Suppressor macrophage (primary cell): ENCODE measurements around the gene SPIRE2.
A peak's percentile ranks its signal among the peaks of the same experiment; 100 is the strongest.
"Not testable (repeated sequence)": the region's sequence is repeated elsewhere in the genome, so short reads cannot be mapped to it uniquely, and the experiment has no call there.

Source experiments
- DNase-seq, 4 experiments: peaks; one replicate each; pipeline ENCODE4 v3.0.0-alpha.2; 2020 to 2022

Gene SPIRE2

DNA sequence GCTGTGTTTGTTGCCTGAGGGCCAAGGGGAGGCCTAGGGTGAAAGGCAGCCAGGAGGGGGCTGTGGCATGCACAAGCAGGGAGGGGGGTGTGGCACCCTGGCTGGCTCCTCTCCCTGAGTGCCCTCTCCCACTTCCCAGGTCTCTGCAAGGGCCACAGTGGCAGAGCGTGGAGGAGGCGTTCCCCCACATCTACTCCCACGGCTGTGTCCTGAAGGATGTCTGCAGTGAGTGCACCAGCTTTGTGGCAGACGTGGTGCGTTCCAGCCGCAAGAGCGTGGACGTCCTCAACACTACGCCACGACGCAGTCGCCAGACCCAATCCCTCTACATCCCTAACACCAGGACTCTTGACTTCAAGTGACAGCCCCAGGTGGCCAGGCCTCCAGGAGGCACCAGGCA is 41.6 kb downstream of the SPIRE2 start:
- no peak for DNase-seq

DNA sequence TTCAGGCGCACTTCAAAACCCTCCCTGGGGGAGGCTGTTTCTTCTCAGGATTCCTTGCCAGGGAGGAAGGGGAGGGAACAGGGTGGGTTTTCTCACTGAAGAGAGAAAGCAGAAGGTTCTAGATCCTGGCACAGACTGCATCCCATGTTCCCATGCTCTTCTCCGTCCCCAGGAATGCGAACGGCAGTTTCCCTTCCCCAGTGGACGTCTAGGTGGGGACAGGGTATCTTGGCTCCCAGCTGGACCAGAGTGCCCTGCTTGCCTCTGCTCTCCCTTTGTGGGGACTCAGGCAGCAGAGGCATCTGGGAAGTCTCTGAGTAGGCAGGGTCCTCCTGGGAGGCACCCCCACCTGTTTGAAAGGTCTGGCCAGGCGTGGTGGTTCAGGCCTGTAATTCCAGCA is 42.2 kb downstream of the SPIRE2 start:
- no peak for DNase-seq

DNA sequence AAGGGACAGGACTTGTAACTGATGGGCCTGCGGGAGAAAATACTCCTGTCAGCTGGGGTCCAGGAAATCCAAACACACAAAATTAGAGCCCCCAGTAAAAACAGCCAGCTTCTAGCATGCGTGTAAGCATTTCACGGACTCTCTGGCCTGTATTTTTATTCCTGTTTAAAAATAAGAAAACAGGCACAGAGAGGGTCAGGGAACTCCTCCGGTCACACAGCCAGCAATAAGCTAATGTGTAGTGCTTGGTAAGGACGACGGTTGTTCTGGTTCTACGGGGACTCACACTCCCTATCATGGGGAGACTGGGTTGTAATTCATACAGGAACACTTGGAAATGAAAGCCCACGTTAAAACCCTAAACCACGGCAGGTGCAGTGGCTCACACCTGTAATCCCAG is 43.6 kb downstream of the SPIRE2 start:
- no peak for DNase-seq

DNA sequence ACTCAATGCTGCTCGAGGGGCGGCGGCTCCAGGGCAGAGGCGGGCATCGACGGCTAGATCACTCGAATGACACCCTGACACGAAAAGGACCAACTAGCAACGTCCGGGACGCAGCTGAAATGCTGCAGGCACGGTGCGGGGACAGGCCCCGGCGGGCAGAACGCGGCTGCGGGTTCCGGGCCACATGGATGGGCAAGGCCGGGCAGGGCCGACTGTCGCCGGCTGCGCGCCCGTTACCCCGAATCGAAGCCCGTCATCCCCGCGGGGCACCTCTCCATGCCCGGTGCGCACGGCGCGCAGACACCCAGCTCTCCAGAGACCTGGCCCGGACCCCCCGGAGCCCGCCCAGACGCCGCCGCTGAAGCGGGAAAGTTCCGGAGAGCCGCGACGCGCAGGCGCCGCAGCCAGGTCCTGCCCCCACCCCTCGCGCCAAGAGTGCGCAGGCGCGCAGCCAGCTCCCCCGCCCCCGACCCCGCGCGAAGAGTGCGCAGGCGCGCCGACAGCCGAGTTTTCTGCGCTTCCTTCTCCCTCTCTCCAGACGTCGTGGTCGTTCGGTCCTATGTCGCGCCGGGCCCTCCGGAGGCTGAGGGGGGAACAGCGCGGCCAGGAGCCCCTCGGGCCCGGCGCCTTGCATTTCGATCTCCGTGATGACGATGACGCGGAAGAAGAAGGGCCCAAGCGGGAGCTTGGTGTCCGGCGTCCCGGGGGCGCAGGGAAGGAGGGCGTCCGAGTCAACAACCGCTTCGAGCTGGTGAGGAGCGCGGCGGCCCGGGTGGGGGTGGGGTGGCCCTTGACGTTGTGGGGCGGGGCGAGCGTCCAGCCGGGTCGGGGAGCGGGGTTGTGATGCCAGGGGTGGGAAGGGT is 45.1 kb downstream of the SPIRE2 start, which contains the start of gene TCF25:
TSS of gene TCF25 (plus strand) at position 484 of the 863 bp plus-strand sequence. CDS start at position 560, 76 bp downstream.
- peak; percentile 86 to 96 (median 92) for DNase-seq

DNA sequence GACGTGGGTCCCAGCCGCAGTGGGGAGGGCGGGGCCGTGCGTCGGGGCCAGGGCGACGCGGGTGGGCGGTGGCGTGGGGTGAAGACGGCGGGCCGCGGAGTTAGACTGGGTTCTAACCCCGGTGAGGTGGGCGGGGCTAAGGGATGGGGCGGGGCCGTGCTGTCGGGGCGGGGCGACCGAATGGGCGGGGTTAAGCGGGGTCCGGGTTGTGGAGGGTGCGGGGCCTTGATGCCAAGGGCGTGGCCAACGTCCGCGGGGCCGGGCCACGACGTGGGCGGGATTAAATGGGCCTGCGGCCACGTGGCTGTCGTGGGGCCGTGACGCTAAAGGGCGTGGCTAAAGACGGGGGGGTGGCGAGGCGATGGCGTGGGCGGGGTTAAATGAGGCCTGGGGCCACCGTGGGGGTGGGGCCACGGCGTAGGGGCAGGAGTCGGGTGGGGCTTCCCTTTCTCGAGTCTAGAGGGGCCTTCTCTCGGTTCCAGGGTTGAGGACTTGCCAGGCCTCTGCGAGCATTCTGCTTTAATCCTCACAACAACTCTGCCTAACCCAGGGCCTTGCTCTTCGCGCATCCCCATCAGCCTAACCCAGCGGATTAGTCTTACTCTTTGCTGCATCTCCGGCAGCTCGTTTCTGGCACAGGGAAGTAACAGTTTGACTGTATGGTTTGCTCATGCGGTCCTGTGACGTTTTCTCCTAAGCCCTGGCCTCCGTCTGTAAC is 45.9 kb downstream of the SPIRE2 start:
- DNase-seq, result peak; percentile 99 to 100 (median 99)

DNA sequence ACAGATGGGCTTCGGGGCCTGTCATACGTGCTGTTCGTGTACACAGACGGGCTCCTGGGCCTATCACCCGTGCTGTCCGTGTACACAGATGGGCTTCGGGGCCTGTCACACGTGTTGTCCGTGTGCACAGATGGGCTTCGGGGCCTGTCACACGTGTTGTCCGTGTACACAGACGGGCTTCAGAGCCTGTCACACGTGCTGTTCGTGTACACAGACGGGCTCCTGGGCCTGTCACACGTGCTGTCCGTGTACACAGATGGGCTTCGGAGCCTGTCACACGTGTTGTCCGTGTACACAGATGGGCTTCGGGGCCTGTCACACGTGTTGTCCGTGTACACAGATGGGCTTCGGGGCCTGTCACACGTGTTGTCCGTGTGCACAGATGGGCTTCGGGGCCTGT is 50.8 kb downstream of the SPIRE2 start:
- not testable (repeated sequence) for DNase-seq

DNA sequence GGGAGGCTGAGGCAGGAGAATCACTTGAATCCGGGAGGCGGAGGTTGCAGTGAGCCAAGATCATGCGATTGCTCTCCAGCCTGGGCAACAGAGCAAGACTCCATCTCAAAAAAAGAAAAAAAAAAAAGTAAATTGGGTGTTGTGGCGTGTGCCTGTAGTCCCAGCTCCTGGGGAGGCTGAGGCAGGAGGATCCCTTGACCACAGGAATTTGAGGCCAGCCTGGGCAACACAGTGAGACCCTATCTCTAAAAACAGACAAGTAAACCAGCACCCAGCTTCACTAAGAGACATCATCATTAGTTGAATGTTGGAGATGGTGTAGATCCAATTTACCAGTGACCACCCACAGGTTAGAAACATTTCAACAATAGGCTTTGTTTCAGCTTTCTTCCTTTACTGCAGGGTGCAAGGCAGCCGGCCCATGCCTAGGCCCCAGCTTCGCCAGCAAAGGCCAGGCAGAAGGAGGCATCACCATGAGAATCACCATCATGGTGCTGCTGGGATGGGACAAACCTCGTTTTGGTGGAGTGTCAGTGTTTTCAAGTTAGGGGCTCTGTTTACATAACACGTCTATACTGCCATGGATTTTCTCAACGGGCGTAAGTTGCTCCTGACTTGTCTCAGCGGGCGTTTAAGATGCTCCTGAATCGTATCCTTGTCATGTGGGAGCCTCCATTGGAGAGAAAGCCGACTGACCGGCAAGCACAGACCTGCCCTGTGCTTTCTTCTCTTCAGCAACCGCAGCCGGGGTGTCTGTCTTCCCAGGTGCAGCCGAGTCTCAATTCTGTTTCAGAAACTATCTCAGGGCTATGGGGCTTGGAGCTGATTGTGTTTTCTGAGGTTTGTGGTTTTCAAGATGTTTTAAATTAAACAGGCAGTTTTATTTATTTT is 52.4 kb downstream of the SPIRE2 start:
- no peak for DNase-seq

DNA sequence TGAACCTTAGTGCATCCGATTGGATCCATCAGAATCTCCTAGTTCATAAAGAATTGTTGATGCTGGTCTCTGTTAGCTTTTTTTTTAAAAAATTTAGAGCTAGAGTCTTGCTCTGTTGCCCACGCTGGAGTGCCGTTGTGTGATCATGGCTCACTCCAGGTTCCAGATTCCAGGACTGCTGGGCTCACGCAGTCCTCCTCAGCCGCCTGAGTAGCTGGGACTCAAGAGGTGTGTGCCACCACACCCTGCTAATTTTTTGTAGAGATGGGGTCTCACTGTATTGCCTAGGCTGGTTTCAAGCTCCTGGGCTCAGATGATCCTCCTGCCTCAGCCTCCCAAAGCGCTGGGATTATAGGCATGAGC is 53.1 kb downstream of the SPIRE2 start:
- DNase-seq, result no peak

DNA sequence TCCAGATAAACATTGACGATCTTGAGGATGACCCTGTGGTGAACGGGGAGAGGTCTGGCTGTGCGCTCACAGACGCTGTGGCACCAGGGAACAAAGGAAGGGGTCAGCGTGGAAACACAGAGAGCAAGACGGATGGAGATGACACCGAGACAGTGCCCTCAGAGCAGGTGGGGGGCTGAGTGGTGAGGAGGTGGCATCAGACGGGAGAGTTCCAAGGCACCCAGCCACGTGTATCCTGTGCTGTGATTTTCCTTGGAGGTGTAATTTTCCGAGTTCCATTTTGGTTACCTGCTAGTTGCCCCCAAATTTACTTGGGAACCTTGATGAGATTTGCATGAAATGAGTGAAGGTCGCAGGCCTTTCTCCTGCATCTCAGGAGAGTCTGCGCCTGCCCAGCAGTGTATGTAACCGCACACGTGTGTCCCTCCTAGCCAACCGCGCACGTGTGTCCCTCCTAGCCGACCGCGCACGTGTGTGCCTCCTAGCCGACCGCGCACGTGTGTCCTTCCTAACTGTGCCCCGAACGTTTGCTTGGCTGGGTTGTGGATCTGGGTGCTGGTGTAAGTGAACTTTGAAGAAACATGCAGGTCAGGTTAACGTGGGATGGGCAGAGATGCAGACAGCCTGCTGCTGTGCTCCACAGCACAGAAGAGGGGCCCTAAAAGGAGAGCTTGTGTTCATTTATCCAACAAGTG is 55.2 kb downstream of the SPIRE2 start:
- DNase-seq, result no peak

DNA sequence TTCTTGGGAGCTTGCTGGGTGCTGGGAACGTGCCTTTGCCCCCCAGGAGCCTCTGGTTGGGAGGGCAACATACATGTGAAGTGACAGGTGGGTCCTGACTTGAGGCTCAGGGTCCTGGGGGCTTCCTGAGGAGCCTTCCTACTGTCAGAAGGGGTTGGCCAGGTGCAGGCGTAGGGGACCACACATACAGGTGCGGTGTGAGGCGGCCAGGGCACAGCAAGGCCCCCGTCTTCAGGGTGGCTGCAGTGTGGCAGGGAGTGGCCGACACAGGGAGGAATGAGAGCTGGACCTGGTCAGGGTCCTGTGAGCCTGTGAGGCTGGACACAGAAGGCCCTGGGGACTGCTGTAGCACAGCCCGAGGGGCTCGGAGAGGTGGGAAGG is 55.8 kb downstream of the SPIRE2 start:
- no peak for DNase-seq

DNA sequence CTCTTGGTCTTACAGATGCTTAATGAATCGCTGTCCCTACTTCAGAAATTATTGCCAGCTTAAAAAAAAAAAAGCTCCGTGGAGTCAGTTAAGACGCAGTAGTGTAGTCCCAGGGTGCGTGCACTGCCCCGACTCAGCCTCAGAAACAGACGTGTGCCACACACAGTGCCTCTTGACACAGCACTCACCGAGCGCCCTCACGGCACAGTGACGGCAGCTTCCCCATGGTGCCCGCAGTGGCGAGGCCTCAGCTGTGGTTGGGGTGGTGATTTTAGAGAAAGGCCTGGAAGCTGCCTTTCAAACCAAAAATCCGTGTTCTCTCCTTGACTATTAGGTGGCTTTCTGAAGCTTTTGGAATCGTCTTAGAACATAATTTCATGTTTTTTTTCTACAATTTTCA is 59.0 kb downstream of the SPIRE2 start:
- DNase-seq, result no peak

DNA sequence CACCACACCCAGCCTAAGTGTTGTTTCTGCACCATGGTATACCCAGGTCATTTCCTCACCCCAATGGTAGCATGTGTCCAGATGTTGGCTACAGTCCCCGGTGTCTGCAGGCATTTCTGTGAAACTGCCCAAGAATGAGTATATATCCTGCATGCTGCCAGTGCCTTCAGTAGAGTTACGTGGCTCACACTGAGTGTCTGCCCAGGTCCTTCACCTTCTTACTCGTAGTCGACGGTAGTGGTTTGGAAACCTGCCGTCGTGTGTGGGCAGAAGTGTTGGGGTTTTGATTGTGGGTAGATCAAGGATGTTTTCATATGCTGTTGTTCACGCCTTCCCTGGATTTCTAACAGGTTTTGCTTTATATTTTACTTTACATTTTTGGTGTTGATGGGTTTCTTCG is 61.9 kb downstream of the SPIRE2 start:
- DNase-seq, result no peak

DNA sequence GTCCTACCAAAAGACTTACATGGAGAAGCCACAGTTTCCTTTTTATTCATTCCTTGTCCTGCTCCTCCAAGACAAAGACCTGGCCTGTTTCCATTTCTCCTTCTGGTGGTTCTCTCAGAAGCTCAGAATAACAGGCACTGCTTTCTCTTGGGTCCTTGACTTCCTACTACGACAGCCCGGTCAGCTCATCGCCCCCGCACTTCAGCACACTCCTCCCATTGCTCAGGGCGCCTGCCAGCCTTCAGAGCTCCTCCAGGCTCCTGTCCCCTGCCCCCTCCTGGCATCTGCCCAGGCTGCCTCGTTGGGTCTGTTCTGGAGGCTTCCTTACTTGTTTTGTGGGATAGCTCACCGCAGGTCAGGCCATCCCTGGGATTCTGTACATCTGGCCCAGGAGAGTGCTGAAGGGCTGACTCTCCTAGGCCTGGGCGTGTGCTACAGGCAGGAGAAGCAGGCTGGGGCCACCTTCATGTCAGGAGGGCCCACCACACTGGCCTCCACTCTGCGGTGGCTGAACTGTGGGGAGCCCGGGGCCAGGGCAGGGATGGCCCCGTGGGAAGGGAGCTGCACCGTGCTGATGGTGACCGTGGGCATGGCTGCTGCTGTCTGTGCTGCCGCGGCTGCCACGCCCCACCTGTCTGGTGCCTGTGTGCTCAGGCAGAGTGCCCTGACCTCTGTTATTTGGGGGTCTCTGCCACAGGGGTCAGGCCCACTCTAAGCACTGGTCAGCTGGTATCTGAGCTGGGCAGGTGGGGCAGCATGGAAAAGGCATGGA is 62.8 kb downstream of the SPIRE2 start:
- DNase-seq, result peak in 1 of 4 experiments; percentile 9

DNA sequence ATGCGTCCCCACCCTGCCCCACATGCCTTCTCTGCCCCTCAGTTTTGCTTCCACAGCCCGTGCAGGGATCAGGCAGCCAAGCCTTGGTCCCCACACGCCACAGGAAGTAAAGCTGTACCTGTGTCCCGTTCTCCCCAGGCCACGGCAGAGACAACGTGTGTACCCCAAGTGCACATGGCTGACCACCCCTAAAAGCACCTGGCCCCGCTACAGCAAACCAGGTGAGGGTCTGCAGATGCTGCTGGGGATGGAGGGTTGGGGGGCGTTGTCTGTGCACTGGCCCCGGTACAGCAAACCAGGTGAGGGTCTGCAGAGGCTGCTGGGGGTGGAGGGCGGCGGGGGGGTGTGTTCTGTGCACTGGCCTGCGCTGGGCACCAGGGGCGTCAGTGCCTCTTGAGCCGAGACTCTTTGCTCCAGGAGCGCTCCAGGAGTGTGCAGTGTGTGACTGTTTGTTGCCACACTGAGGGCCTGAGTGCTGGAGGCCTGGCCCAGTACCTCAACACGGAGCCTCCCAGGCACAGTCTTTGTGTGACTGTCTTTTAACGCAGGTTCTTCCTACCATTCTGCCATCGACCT is 63.9 kb downstream of the SPIRE2 start:
- no peak for DNase-seq

DNA sequence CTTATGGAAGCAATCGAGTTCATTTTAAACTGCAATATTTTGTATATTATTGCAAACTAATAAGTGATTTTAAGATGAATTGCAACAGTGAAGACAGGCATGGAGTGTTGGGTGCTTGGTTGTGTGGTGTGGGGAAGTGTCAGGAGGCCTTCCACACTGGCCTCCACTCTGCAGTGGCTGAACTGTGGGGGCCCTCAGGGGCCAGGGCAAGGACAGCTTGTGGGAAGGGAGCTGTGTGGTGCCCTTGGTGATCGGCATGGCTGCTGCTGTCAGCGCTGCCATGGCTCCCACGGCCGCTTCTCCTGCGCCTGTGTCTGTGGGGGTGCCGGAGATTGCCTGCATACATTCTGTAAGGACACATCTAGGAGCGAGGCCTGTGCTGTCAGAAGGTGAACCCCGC is 64.4 kb downstream of the SPIRE2 start:
- DNase-seq, result no peak

DNA sequence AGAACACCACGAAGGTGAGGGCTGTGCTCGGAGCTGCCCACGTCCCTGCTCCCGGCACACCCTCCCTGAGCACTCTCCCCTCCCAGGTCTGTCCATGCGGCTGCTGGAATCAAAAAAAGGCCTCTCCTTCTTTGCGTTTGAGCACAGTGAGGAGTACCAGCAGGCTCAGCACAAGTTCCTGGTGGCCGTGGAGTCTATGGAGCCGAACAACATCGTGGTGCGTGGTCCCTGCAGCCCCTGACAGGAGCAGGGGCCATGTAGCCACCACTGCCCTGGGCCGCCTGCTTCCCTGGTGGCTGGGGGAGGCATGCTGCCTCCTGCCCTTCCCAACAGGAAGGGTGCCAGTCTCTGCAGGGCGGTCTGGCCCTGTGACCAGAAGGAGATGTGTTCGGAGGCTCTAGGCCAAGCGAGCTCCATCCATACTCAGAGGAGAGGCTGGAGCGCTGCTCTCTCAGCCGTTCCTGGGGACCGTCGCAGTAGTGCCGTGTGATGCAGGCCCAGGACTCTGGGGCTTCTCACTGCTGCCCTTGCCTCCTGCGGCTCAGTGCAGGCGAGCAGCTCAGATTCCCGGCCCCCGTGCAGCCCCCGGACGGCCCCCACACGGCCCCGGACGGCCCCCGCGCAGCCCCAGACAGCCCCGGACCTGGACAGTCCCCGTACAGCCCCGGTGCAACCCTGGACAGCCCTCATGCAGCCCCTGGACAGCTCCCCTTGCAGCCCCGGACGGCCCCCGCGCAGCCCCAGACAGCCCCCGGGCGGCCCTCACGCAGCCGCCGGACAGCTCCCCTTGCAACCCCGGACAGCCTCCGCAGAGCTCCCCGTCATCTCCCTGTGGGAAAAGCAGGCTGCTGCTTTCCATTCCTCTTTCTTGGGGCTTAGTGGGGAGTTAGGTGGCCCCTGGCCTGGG is 65.6 kb downstream of the SPIRE2 start:
- no peak for DNase-seq

DNA sequence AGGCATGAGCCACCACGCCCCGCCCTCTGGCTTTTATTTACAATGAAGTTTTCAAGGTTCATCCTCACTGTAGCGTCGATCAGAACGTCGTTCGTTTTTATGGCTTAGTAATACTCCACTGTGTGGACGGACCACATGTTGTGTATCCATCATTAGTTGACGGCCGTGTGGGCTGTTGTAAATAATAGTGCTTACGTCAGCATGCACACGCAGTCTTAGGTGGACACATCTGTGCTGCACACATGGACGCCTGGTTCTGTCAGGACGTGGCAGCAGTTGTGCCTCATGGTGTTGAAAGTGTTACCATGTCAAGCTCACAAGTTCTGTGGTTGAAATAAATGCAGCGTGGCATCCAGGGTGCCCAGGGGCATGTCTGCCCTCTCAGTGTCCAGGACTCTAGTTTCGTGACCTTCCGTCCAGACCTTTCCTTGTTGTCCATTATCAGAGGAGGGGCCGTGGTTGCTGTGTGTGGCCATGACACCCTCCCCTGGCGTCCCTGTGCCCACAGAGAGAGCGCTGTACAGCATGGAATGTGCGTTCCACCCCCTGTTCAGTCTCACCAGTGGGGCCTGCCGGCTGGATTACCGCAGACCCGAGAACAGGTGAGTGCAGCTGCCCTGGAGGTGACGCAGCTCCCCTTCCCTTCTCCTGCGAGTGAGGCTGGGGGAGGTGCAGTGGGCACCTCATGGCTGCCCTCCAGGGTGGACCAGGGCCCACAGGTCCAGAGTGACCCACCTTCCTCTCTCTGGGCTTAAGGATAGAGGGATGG is 67.4 kb downstream of the SPIRE2 start:
- no peak for DNase-seq

DNA sequence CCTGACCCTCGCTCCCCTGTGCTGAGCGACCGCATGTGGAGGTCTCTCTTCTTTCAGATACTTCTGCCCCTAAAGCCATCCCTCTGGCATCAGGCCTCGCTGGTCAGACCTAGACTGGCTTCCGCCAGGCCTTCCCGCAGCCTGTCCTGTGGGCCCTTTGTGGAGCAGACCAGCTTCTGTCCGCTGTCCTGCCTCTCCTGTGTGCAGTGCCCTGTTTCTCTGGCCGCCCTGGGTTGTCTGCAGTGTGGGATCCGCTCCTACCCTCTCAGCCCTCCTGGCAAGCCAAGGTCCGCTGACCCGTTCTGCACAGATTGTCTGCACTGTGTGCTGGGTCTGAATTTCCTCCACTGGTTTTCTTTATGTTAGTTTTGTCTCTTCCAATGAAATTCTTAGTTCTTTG is 68.9 kb downstream of the SPIRE2 start:
- no peak for DNase-seq
